ENCODE results near the gene SFI1. TPM values are rescaled to one million over a fixed set of nuclear protein-coding genes. Genes with fewer than 3 reads are reported as not detected.

SFI1 gene
- total and polyA plus RNA-seq, 2 of the 8 experiments (the other 6 are each of a cell fraction or from before 2014, with no cell fraction given): 10.4 to 30.1 TPM

DNA sequence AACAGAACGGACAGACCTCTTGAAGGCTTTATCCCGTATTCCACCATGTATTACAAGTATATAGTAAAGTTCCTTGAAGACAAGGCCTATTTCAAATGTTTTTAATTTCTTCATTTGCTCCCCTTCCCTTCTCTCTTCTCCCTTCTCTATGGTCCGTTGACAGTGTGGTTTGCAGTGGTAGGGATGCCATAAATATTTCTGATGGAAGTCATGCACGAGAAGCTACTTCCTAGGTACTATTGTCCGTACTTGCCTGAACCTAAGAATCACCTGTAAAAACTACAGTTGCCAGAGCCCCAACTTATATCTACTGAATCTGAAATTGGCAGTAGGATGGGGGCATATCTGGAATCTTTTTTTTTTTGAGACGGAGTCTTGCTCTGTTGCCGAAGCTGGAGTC lies 162.9 kb downstream of the SFI1 start:
- Histone ChIP-seq H2BK15ac (ENCODE audit: low read length) (no peak overlapping the region), H2AFZ (ENCODE audit: low read length) (no peak overlapping the region), H4K5ac (ENCODE audit: insufficient read length, low read depth, low read length) (no peak overlapping the region), H4K91ac (replicated peaks; ENCODE audit: insufficient read length, low read length) (no peak overlapping the region), H3K56ac (replicated peaks; ENCODE audit: insufficient read length, low read depth, low read length) (no peak overlapping the region), H3K9ac (replicated peaks in 1 of 4; ENCODE audit: extremely low read depth in 1 of 4, low read depth in 3 of 4, low read length in 3 of 4) (no peak overlapping the region), H3K27ac (ENCODE audit: low read depth, low read length) (no peak overlapping the region), H3K23ac (ENCODE audit: insufficient read length) (no peak overlapping the region), H2BK120ac (replicated peaks; ENCODE audit: low read depth, low read length) (no peak overlapping the region), H2AK5ac (ENCODE audit: low read depth, low read length) (no peak overlapping the region), H3K79me2 (ENCODE audit: control insufficient read depth in 1 of 2, insufficient read depth in 2 of 2, low read length in 2 of 2) (peaks cover 23 to 71% of the 10 kb centered on the region in 2 experiments), H2BK12ac (ENCODE audit: low read depth, low read length) (no peak overlapping the region), H2BK5ac (ENCODE audit: low read depth, low read length) (no peak overlapping the region), H3K27me3 (replicated peaks in 1 of 4; ENCODE audit: control insufficient read depth in 3 of 4, extremely low read depth in 1 of 4, insufficient read depth in 3 of 4, low read length in 3 of 4) (no peaks in the 10 kb centered on the region), H3K4me1 (replicated peaks in 1 of 4; ENCODE audit: control insufficient read depth in 3 of 4, insufficient read depth in 4 of 4, low read length in 3 of 4) (peaks cover 3 to 7% (median 7%) of the 10 kb centered on the region in 4 experiments; a peak in 5 of 7 replicates), H3K4me2 (ENCODE audit: insufficient read depth in 1 of 2, low read depth in 2 of 2, low read length in 2 of 2) (no peak overlapping the region), H3K79me1 (ENCODE audit: low read depth, low read length) (peaks cover 10% of the 10 kb centered on the region), H3K18ac (ENCODE audit: extremely low read depth, low read length) (no peak overlapping the region), H3K4ac (replicated peaks; ENCODE audit: insufficient read length, low read depth, low read length) (no peak overlapping the region), H2BK20ac (ENCODE audit: low read length) (no peak overlapping the region), H3K36me3 (ENCODE audit: control insufficient read depth in 2 of 4, insufficient read depth in 4 of 4, low read length in 3 of 4) (no peaks in the 10 kb centered on the region), H3K23me2 (ENCODE audit: low read depth, low read length) (peaks cover 8% of the 10 kb centered on the region), H3K4me3 (ENCODE audit: extremely low read depth in 1 of 4, insufficient read depth in 2 of 4, low read depth in 3 of 4, low read length in 4 of 4) (no peak overlapping the region), H4K20me1 (replicated peaks in 1 of 2; ENCODE audit: control insufficient read depth in 1 of 2, insufficient read depth in 2 of 2, low read length in 2 of 2) (peaks cover 5 to 8% of the 10 kb centered on the region in 2 experiments), H3K14ac (ENCODE audit: insufficient read length) (no peak overlapping the region), H3K9me3 (ENCODE audit: insufficient read depth in 2 of 2, low read depth in 1 of 2, low read length in 1 of 2) (no peaks in the 10 kb centered on the region), H4K8ac (ENCODE audit: extremely low read depth, insufficient read depth, low read length) (no peak overlapping the region)
- ChIA-PET CTCF (ENCODE audit: partially characterized antibody) (interaction anchor here (0.7 to 1.5 kb wide), 2 partner anchors 26 to 1566 kb away, joined by 3 to 5 read pairs; no protein-coding TSS in a partner anchor), POLR2A (ENCODE audit: partially characterized antibody) (interaction anchor here (0.6 kb wide), 1 partner anchor 21 kb away, joined by 3 read pairs; no protein-coding TSS in a partner anchor)
- DNase-seq (ENCODE audit: low read depth in 1 of 2, low spot score in 2 of 2) (no peak), FAIRE-seq (no peak)
- 91% methylated on average over 7 of the region's 7 CpGs; no CpG with 5 or more reads in 1 of the 2 experiments for WGBS, 2 experiments (ENCODE audit: extremely low coverage in 1 of 2, insufficient coverage in 1 of 2, insufficient read length in 1 of 2, insufficient replicate concordance in 2 of 2, low coverage in 1 of 2, low lambda C conversion rate in 2 of 2, missing lambda C conversion rate in 1 of 2)
- TF ChIP-seq RNF2 (IDR thresholded peaks at IDR 0.05; ENCODE audit: borderline replicate concordance, low read depth, low read length, missing control alignments, poor library complexity, severe bottlenecking): no peak
- TF ChIP-seq BACH1 (IDR thresholded peaks at IDR 0.05; ENCODE audit: low read length): no peak
